ENCODE measurements around the gene PRKCE.
"Not testable (repeated sequence)": the region's sequence is repeated elsewhere in the genome, so short reads cannot be mapped to it uniquely, and the experiment has no call there.

PRKCE gene

DNA sequence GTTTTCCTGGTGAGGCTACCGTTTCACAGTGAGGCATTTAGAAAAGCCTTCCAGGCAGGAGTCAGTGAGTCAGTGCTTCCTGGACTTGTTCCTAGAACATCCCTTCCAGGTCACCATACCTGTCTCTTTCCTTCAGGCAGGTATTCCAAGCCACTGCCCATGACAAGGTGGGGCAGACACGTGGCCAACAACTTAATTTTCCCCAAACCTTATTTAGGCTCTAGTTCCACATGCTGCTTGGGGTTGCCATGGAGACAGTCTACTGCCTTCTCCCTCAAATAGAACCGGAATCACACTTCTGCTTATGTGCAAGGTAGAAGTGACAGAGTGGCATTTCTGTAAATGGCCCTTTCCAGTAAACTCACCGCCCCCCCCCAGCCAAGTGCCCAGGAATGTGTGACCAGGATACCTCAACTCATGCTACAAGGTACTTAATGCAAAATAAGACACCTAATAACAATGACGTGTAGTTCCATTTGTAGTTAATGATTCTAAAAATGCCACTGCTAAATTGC lies 258.3 kb downstream of the PRKCE start:
- TF ChIP-seq, protein P1, sequence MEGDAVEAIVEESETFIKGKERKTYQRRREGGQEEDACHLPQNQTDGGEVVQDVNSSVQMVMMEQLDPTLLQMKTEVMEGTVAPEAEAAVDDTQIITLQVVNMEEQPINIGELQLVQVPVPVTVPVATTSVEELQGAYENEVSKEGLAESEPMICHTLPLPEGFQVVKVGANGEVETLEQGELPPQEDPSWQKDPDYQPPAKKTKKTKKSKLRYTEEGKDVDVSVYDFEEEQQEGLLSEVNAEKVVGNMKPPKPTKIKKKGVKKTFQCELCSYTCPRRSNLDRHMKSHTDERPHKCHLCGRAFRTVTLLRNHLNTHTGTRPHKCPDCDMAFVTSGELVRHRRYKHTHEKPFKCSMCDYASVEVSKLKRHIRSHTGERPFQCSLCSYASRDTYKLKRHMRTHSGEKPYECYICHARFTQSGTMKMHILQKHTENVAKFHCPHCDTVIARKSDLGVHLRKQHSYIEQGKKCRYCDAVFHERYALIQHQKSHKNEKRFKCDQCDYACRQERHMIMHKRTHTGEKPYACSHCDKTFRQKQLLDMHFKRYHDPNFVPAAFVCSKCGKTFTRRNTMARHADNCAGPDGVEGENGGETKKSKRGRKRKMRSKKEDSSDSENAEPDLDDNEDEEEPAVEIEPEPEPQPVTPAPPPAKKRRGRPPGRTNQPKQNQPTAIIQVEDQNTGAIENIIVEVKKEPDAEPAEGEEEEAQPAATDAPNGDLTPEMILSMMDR (conservative IDR thresholded peaks at IDR 0.05; ENCODE audit: low read depth), result no peak
- ChIA-PET CTCF (interaction anchor here (0.6 to 0.7 kb wide), 3 partner anchors 125 to 1624 kb away, joined by 3 to 5 read pairs (median 4); no protein-coding TSS in a partner anchor), POLR2A (ENCODE audit: low non-redundant PET) (no interaction called here)
- no peak overlapping the region for H3K27ac ChIP-seq
- peak; percentile 82 for DNase-seq (ENCODE audit: low spot score)

DNA sequence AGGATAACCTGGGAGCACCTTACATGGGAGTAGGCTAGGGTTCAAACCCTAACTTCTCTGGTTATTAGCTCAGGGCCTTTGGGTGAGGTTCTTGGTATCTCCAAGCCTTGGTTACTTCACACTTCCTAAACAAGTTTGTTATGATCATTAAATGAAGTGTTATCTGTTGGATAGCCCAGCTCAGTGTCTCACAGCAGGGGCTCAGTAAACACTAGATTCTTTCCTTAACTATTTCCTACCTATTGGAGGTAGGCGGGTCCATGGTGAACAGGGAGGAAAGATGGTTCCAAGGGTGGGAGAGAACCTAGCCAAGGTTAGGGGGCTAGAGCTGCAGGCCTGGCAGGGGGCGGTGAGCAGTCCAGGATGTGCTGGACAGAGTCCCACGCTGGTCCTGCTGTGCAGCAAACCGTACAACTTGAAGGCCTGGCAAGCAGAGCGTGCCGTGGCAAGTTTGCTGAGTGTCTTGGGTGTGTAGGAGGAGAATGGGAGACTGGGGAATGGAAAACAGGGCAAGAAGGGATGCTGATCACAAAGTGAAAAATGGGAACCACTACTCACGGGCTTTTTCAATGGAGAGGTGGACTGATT lies 259.1 kb downstream of the PRKCE start:
- CTCF ChIA-PET, result interaction anchor here (0.6 kb wide), 1 partner anchor 93 kb away, joined by 3 read pairs; no protein-coding TSS in a partner anchor
- DNase-seq (ENCODE audit: low spot score), result peak; percentile 28
- H3K27ac ChIP-seq, result no peak overlapping the region
- POLR2A ChIA-PET (ENCODE audit: low non-redundant PET), result no interaction called here
- TF ChIP-seq, protein P1 (conservative IDR thresholded peaks at IDR 0.05; ENCODE audit: low read depth), result no peak

DNA sequence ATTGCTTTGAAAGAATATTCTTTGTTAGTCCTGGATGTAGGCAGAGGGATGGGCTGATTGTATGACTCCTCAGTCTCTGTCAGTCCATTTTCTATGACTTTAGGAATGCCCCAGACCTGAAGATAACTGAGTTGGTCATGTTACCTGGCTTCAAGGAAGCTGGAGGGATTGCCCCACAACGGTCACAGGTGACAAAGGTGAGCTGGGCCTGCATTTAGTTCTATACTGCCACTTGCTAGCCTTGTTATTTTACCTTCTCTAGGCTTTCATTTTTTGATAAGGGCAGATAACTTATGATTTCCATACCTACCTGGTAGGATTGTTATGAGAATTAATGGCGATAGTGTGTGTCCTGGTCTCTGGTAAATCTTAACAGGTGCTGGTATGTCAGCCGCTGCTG lies 260.1 kb downstream of the PRKCE start:
- H3K27ac ChIP-seq, result no peak overlapping the region
- CTCF ChIA-PET, result no interaction called here
- TF ChIP-seq, protein P1 (conservative IDR thresholded peaks at IDR 0.05; ENCODE audit: low read depth), result no peak
- POLR2A ChIA-PET (ENCODE audit: low non-redundant PET), result no interaction called here
- no peak for DNase-seq (ENCODE audit: low spot score)

DNA sequence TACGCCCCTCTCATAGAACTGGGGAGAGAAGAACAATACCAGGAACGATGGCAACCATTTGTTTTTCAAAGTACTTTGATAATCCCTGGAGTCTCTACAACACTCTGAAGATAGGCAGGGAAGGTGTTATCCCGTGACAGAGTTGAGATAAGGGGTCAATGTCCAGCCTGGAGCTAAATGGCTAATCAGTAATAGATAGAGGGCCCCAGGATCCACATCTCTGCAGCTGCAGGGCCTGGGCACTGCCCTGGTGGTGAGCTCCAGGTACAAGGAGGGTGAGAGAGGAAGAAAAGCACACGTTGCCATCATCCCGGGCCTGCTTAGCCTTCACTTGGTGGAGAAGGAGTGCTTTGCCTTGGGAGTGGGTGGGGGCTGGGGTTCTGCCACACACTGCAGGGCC lies 260.6 kb downstream of the PRKCE start:
- DNase-seq (ENCODE audit: low spot score), result no peak
- POLR2A ChIA-PET (ENCODE audit: low non-redundant PET), result no interaction called here
- CTCF ChIA-PET, result no interaction called here
- no peak overlapping the region for H3K27ac ChIP-seq
- TF ChIP-seq, protein P1 (conservative IDR thresholded peaks at IDR 0.05; ENCODE audit: low read depth), result no peak

DNA sequence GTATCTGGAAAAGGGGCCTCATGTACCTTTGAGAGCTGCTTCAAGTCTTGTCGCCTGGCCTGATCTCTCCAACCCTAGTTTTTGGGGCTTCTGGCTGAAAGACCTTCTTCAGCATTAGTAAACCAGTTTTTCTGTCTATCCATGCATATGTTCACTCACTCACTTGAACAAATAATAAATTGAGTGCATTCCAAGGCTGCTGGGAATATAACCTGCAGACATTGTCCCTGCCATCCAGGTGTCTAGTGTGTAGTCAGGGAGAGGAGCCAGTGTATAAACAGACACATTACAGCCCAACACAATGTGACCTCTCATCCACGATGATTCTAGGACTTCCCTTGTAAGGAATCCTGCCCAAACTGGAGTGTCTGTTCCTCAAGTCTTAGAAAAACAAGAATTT lies 262.1 kb downstream of the PRKCE start:
- no peak overlapping the region for H3K27ac ChIP-seq
- no peak for DNase-seq (ENCODE audit: low spot score)
- CTCF ChIA-PET, result interaction anchor here (0.7 kb wide), 1 partner anchor 68 kb away, joined by 4 read pairs; no protein-coding TSS in a partner anchor
- POLR2A ChIA-PET (ENCODE audit: low non-redundant PET), result no interaction called here
- TF ChIP-seq, protein P1 (conservative IDR thresholded peaks at IDR 0.05; ENCODE audit: low read depth), result no peak

DNA sequence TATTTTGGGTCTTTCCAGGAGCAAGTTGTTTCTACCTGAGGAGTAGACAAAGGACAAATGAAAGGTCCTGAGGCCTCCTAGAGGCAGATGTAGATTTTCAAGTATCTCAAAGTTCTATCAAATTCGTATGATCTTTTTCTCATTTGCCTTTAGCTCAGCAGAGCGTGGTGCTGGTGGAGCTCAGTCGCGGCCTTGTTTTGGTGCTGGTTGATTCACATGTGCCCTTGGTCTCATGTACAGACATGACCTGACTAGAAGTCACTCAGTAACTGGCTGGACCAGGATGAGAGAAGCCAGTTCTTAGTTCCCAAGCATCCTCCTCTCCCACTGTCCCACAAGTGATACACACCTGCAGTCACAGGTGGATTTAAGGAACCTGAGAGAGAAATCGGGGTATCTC lies 264.0 kb downstream of the PRKCE start:
- ChIA-PET CTCF (no interaction called here), POLR2A (ENCODE audit: low non-redundant PET) (no interaction called here)
- DNase-seq (ENCODE audit: low spot score), result no peak
- TF ChIP-seq, protein P1 (conservative IDR thresholded peaks at IDR 0.05; ENCODE audit: low read depth), result no peak
- H3K27ac ChIP-seq, result no peak overlapping the region

DNA sequence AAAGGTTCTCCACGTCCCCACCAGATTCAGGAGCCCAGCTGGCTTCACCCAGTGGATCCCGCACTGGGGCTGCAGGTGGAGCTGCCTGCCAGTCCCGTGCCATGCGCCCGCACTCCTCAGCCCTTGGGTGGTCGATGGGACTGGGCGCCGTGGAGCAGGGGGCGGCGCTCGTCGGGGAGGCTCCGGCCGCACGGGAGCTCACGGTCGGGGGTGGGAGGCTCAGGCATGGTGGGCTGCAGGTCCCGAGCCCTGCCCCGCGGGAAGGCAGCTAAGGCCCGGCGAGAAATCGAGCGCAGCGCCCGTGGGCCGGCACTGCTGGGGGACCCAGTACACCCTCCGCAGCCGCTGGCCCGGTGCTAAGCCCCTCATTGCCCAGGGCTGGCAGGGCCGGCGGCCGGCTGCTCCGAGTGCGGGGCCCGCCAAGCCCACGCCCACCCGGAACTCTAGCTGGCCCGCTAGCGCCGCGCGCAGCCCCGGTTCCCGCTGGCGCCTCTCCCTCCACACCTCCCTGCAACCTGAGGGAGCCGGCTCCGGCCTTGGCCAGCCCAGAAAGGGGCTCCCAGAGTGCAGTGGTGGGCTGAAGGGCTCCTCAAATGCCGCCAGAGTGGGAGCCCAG lies 266.2 kb downstream of the PRKCE start:
- DNase-seq (ENCODE audit: low spot score); CTCF ChIA-PET; H3K27ac ChIP-seq; POLR2A ChIA-PET (ENCODE audit: low non-redundant PET): not testable (repeated sequence)

Data from RWPE1 (cell line).